ENCODE results near the gene KRTAP5-3. TPM values are rescaled to one million over a fixed set of nuclear protein-coding genes. Genes with fewer than 3 reads are reported as not detected.

KRTAP5-3 gene
- not detected for total RNA-seq

GRCh38 chr11:1608363-1608762 is at the start of gene KRTAP5-3:
Gene KRTAP5-3 (minus strand): TSS chr11:1608463. CDS start chr11:1608385, 78 bp downstream.
- CTCF ChIA-PET = no interaction called here
- no peaks in the 10 kb centered on the region for H3K9me3 Mint-ChIP-seq

GRCh38 chr11:1656670-1657069 is 48.4 kb upstream of the KRTAP5-3 start:
- Mint-ChIP-seq H3K4me1 (ENCODE audit: low read depth) (no peaks in the 10 kb centered on the region), H3K36me3 (ENCODE audit: low read depth) (no peaks in the 10 kb centered on the region), H3K27ac (no peak overlapping the region), H3K9me3 (no peaks in the 10 kb centered on the region), H3K27me3 (peaks cover 32% of the 10 kb centered on the region), H3K4me3 (no peak overlapping the region)
- no peak for TF ChIP-seq CTCF (IDR thresholded peaks at IDR 0.05)
- ChIA-PET POLR2A (no interaction called here), CTCF (no interaction called here)
- intact Hi-C loops (cut with micrococcal nuclease) = no loop called here
- ATAC-seq (no peak), DNase-seq (no peak)

More at GRCh38 chr11:1608363-1608762, at the start of gene KRTAP5-3:
- POLR2A ChIA-PET = no interaction called here
- DNase-seq (no peak), ATAC-seq (no peak)
- Mint-ChIP-seq H3K27ac (no peak within 1 kb of the TSS), H3K4me3 (no peak within 1 kb of the TSS), H3K4me1 (ENCODE audit: low read depth) (peaks cover 2% of the 10 kb centered on the region), H3K27me3 (peaks cover 18% of the 10 kb centered on the region), H3K36me3 (ENCODE audit: low read depth) (no peaks in the 10 kb centered on the region)
- TF ChIP-seq CTCF (IDR thresholded peaks at IDR 0.05) = no peak
- intact Hi-C loops (cut with micrococcal nuclease) = no loop called here

GRCh38 chr11:1656061-1656441 is 47.8 kb upstream of the KRTAP5-3 start:
- intact Hi-C loops (cut with micrococcal nuclease) = no loop called here
- Mint-ChIP-seq H3K4me1 (ENCODE audit: low read depth) (no peaks in the 10 kb centered on the region), H3K4me3 (no peak overlapping the region), H3K27me3 (peaks cover 29% of the 10 kb centered on the region), H3K27ac (no peak overlapping the region), H3K36me3 (ENCODE audit: low read depth) (no peaks in the 10 kb centered on the region), H3K9me3 (no peaks in the 10 kb centered on the region)
- DNase-seq (no peak), ATAC-seq (no peak)
- CTCF ChIA-PET = no interaction called here
- TF ChIP-seq CTCF (IDR thresholded peaks at IDR 0.05) = no peak
- POLR2A ChIA-PET = no interaction called here

DNA sequence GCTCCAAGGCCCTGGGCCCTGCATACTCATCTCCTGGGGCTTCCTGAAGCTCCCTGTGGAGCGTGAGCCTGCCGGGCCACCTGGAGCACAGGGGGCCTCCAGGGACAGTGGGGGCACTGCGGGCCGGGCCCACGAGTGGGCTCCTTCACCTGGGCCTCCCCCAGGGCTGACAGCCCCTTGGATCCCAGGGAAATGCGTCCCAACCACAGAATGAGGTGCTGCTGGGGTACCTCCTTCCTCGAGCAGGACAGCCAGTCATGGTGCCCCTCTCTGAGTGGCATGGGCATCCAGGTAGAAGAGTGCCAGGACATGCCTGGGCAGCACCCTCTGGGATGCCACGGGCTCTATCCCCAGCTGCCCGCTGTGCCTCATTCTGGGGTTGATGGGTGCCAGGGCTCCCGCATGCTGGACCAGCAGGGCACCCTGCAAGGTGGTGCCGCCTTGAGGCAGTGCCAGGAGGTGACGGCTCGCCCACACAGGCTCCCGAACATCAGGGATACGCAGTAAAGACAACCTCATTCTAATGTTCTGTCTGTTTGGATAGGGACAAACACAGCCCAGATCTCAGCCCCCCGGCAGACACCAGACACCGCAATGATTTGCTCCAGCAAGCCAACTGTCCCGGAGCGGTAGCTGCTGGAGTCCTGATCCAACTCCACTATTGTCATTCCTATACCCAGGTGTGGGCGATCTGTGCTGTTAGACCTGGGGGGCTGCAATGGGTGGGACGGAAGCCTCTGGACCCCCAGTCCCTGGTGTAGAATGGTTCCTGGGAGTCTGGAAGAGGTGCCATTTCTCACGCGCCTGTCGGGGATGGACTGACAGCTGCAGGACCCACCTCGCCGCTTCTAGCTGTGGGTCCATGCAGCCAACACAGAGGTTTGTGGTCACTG is 47.2 kb upstream of the KRTAP5-3 start:
- Mint-ChIP-seq H3K4me3 (no peak overlapping the region), H3K27me3 (peaks cover 28% of the 10 kb centered on the region), H3K4me1 (ENCODE audit: low read depth) (no peaks in the 10 kb centered on the region), H3K36me3 (ENCODE audit: low read depth) (no peaks in the 10 kb centered on the region), H3K27ac (no peak overlapping the region), H3K9me3 (no peaks in the 10 kb centered on the region)
- DNase-seq (no peak), ATAC-seq (no peak)
- ChIA-PET POLR2A (no interaction called here), CTCF (interaction anchor here (3.1 to 7.4 kb wide), 3 partner anchors 15 to 178 kb away, joined by 56 to 95 read pairs (median 86); partner anchors contain the start of gene SYT8)
- TF ChIP-seq CTCF (IDR thresholded peaks at IDR 0.05) = no peak
- intact Hi-C loops (cut with micrococcal nuclease) = no loop called here

Measured in activated CD8-positive, alpha-beta T cell treated with anti-CD3 and anti-CD28 coated beads for 36 hours (primary cell).